ENCODE results near the gene TRIM62.

The TRIM62 gene

DNA sequence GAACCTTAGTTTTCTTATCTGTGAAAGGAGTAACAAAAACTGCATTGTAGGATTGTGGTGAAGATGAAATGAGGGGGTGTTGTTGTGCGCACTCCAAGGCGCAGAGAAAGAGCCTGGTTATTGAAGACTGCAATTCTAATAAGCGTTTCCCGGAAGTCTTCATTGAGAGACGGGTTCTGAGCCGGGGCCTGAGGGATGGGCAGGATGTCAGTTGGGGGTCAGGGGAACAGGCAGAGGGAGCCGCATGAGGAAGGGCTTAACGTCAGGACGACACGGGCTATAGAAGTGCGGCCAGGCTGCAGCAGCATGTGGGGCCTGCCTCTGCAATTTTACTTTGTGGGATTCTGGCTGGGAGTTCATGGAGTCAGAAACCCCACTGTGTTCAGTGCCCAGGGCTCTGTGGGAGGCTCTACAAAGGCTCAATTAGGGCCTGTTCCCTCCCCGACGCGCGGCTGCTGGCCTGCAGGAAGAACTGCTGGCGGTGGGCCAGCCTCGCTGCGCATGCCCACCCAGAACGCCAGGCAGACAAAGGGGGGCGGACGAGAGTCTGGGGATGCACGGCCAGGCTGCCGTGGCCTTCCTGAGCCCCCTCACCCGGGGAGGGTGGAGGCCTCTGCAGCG is 20.7 kb downstream of the TRIM62 start:
- Histone ChIP-seq H3K4me3 (ENCODE audit: low read depth, low read length) (no peak overlapping the region), H3K36me3 (replicated peaks) (peaks cover 44% of the 10 kb centered on the region)

DNA sequence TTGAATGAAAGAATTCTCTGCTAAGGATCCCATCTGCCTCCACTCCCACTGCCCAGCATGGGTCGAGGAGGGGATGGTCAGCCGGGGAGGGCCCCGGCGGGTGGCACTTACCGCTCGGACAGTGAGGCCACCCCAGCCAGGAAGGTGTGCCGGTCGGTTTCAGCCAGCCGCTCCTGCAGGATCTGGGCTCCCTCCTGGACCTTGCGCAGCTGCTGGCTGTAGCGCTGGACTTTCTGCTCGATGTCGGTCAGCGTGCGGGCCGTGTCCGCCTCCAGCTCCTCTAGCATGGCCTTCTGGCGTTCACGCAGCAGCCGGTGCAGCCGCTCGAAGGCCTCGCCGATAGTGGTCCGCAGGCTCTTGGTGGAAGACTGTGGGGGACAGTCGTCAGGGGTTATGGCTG is 22.3 kb downstream of the TRIM62 start:
- TF ChIP-seq, protein P1, sequence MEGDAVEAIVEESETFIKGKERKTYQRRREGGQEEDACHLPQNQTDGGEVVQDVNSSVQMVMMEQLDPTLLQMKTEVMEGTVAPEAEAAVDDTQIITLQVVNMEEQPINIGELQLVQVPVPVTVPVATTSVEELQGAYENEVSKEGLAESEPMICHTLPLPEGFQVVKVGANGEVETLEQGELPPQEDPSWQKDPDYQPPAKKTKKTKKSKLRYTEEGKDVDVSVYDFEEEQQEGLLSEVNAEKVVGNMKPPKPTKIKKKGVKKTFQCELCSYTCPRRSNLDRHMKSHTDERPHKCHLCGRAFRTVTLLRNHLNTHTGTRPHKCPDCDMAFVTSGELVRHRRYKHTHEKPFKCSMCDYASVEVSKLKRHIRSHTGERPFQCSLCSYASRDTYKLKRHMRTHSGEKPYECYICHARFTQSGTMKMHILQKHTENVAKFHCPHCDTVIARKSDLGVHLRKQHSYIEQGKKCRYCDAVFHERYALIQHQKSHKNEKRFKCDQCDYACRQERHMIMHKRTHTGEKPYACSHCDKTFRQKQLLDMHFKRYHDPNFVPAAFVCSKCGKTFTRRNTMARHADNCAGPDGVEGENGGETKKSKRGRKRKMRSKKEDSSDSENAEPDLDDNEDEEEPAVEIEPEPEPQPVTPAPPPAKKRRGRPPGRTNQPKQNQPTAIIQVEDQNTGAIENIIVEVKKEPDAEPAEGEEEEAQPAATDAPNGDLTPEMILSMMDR (IDR thresholded peaks at IDR 0.05; ENCODE audit: low read depth, low read length, missing control alignments) = no peak
- H3K27ac ChIP-seq = no peak overlapping the region
- in situ Hi-C loops (cut with HindIII; ENCODE audit: low pct_ligation_motif_present, low sequenced_read_pairs) = no loop called here
- H3K4me3 ChIP-seq (ENCODE audit: low read depth, low read length) = no peak overlapping the region
- H3K27me3 ChIP-seq (replicated peaks) = no peaks in the 10 kb centered on the region
- H3K36me3 ChIP-seq (replicated peaks) = peaks cover 49% of the 10 kb centered on the region
- DNase-seq = no peak

More for the DNA sequence above, 20.7 kb downstream of the TRIM62 start:
- Histone ChIP-seq H3K27me3 (replicated peaks) (no peaks in the 10 kb centered on the region), H3K27ac (peak overlapping the region; percentile 66)
- peak; percentile 49 for DNase-seq
- in situ Hi-C loops (cut with HindIII; ENCODE audit: low pct_ligation_motif_present, low sequenced_read_pairs) = no loop called here
- TF ChIP-seq, protein P1 (IDR thresholded peaks at IDR 0.05; ENCODE audit: low read depth, low read length, missing control alignments) = no peak

DNA sequence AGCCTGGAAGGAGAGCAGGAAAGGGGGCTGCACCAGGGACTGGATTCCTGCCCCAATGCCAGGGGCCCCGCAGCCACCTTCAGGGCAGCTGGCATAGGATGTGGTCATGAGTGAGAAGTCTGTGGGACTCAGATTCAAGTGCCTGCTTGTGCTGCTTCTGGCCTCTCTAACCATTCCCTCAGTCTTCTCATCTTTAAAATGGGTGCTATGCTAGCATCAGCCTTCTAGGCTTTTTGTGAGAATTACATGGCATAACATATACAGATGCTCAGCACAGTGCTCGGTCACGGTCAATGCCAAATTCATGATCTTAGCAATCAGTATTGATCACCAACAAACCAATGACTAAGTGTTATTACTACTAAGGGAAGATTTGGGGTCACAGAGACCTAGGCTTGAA is 23.5 kb downstream of the TRIM62 start:
- H3K27me3 ChIP-seq (replicated peaks) = no peaks in the 10 kb centered on the region
- H3K27ac ChIP-seq = no peak overlapping the region
- peaks cover 48% of the 10 kb centered on the region for H3K36me3 ChIP-seq (replicated peaks)
- H3K4me3 ChIP-seq (ENCODE audit: low read depth, low read length) = no peak overlapping the region
- TF ChIP-seq, protein P1 (IDR thresholded peaks at IDR 0.05; ENCODE audit: low read depth, low read length, missing control alignments) = no peak
- DNase-seq = no peak
- in situ Hi-C loops (cut with HindIII; ENCODE audit: low pct_ligation_motif_present, low sequenced_read_pairs) = no loop called here

DNA sequence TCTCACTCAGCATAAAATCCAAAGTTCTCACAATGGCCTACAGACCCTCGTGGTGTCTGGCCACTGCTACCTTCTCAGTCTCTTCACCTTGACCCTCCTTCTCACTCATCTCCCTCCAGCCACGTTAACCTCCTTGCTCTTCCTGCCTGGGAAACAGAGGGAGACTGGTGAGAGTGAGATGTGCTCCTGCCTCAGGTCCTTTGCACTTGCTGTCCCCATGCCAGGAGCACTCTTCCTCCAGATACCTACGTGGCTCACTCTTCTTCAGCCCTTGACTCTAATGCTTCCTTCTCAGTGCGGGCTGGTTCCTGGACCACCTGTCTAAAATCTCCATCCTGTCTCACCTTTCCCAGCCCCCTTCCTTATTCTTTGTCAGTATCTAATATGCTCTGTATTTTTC is 24.7 kb downstream of the TRIM62 start:
- Histone ChIP-seq H3K4me3 (ENCODE audit: low read depth, low read length) (no peak overlapping the region), H3K36me3 (replicated peaks) (peaks cover 45% of the 10 kb centered on the region), H3K27ac (no peak overlapping the region), H3K27me3 (replicated peaks) (no peaks in the 10 kb centered on the region)
- no peak for DNase-seq
- in situ Hi-C loops (cut with HindIII; ENCODE audit: low pct_ligation_motif_present, low sequenced_read_pairs) = no loop called here
- TF ChIP-seq, protein P1 (IDR thresholded peaks at IDR 0.05; ENCODE audit: low read depth, low read length, missing control alignments) = no peak

DNA sequence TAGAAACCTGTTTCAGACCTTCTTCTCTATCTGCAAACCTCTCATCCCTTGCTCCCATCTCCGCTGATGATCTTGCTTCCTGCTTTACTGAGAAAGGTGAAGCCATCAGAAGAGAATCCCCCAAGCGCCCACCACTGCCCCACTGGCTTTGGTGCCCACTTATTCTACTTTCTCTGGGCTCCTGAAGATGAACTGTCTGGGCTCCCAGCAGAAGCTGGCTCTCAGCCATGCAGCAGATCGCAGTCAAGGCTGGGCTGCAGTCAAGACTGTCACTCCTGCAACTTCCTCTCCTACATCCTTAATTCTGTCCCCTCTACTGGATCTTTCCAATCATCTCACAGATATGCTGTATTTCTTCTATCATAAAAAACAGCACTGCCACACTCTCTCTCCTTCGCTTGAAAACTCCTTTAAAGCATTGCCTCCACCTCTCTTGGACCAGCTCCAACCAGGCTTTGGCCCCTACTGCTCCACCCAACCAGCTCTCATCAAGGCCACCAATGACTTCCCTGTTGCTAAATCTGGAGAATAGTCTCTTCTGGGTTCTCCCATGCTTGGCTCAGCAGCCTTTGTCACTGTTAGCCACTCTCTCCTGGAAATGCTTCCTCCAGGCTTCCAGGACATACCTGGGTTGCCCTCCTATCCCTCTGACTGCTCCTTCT is 25.8 kb downstream of the TRIM62 start:
- Histone ChIP-seq H3K27ac (no peak overlapping the region), H3K36me3 (replicated peaks) (peaks cover 53% of the 10 kb centered on the region), H3K27me3 (replicated peaks) (no peaks in the 10 kb centered on the region), H3K4me3 (ENCODE audit: low read depth, low read length) (no peak overlapping the region)
- TF ChIP-seq, protein P1 (IDR thresholded peaks at IDR 0.05; ENCODE audit: low read depth, low read length, missing control alignments) = no peak
- DNase-seq = no peak
- in situ Hi-C loops (cut with HindIII; ENCODE audit: low pct_ligation_motif_present, low sequenced_read_pairs) = no loop called here
